AG08396 (cell line): ENCODE data around the gene C4orf46.
"Not testable (repeated sequence)": the region's sequence is repeated elsewhere in the genome, so short reads cannot be mapped to it uniquely, and the experiment has no call there.

Source experiments
- DNase-seq: peaks from one replicate; pipeline ENCODE4 v3.0.0; 2012; ENCODE audit warnings: low spot score, mixed read lengths

The C4orf46 gene

DNA sequence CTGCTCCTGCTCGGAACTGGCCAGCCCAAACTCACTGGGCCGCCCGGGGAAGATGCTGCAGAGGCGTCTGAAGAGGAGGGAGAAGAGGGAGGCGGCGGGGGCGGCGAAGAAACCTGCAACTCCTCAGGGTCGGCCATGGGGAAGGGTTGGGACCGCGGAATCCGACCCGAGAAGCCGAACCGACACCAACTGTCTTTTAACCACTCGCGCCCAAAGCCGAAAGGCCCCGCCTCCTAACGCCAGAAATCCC is at the start of gene C4orf46:
C4orf46 (minus strand) TSS at position 223 of the 250 bp plus-strand sequence; CDS start at position 137, 86 bp downstream.
- DNase-seq: no peak

DNA sequence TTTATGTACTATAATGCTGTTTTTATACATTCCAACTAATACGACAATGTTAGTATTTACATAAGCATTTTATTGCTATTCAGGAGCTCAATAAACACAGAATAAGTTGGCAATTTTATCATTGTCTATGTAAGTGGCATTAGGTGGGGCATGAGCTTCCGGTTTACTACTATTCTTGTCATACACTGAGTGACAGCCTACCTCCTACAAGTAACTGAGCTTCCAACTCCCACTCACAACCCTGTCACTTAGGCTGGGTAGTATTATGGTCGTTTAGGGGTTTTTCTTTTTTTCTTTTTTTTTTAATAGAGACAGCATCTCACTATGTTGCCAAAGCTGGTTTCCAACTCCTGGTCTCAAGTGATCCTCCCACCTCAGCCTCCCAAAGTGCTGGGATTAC is 44.1 kb upstream of the C4orf46 start:
- no peak for DNase-seq

DNA sequence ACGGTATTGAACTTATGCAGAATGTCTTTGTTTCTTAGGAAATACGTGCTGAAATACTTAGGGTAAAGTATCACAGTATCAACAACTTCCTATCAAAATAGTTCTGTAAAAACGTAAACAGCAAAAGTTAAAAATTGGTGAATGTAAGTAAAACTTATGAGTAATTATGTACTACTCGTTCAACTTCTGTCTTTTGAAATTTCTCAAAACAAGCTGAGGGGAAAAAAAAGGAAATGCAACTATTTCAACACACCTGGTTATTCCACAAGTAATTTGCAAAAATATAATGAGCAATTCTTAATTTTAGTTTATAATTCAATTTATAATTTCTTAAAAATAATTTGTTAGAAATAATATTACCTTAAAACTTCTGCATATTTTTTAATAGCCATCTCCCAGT is 43.2 kb upstream of the C4orf46 start:
- DNase-seq: no peak

DNA sequence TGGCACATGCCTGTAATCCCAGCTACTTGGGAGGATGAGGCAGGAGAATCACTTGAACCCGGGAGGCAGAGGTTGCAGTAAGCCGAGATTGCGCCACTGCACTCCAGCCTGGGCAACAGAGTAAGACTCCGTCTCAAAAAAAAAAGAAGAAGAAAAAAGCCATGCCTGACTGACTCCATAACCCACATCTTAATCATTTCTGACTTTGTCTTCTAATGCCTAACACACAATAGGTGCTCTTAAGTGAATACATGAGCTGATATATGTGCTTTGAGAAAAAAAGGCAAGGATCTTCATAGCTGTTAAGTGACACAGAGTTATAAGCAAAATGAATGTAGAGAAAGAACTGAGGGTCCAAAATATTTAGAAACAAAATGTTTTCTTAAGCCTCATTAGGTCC is 40.9 kb upstream of the C4orf46 start:
- DNase-seq: not testable (repeated sequence)

DNA sequence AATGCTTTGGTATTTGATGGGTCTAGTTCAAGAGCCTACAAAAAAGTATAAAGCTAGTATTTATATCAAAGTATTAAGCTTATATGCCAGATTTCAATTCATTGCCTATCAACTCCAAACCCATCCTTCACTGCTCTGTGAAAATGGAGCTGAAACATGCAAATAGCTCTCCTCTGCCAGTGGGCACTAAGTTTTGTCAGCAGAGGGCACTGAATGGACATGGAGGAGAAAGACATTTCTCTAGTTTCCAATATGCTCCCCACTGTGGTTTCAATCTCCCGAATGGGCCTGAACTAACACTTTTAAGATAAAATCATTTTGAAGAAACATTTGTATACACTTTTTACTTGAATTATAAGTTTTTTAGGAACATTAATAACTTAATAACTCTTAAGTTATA is 39.1 kb upstream of the C4orf46 start:
- no peak for DNase-seq

DNA sequence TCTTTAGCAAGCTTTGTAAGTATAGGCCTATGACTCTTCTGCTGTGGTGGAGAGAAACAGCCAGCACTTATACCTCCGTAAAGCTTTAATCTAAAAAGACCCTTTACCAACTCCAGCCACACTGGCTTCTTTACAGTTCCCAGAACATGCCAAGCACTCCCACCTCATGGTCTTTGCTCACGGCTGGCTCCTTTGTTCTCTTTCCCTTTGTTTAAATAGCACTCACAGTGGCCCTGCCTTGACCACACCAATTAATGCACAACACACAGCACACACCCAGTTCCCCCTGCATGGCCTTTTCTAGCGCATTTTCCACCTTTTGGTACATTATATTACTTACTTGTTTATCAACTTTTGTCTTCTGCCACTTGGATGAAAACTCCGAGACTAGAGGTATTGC is 32.6 kb upstream of the C4orf46 start:
- no peak for DNase-seq

DNA sequence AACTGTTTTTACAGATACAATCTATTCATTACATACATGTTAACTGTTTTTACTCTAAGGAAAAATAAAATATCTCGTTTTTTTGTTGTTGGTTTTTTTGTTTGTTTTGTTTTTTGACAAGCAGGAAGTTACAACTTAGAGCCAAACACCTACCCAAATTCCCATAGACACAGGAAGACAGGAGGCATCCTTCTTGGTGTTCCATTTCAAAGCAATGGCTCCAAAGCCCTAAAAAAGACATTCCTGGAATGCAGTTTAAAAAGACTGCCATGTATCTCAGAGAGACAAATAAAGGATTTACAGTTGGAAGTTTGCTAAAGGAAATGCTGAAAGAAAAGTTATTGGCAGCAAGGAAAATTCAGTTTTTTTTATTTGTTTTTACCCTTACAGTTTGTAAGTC is 17.1 kb upstream of the C4orf46 start:
- no peak for DNase-seq

DNA sequence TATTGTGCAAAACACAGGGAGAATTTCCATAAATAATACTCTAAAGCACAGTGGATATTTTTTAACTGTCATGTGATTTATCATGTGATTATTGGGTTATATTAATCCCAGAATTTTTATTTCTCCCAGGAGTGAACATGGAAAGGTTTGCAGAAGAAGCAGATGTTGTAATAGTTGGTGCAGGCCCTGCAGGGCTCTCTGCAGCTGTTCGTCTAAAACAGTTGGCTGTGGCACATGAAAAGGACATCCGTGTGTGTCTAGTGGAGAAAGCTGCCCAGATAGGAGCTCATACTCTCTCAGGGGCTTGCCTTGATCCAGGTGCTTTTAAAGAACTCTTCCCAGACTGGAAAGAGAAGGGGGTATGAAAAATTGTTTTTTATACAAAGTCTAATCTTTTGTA is 10.4 kb upstream of the C4orf46 start:
- DNase-seq: no peak

DNA sequence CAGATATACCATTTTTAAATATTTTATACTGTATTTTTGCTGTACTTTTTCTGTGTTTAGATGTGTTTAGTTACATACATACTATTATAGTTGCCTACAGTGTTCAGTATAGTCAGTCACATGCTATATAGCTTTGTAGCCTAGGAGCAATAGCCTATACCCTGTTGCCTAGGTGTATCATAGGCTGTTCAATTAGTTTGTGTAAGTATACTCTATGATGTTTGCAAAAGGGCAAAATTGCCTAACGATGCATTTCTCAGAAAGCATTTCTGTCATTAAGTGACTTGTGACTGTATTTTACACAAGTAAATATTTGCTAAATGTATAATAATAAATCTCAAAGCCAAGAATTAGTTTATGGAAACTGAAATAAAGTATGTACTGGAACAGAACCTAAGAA is 9.9 kb upstream of the C4orf46 start:
- DNase-seq: no peak

DNA sequence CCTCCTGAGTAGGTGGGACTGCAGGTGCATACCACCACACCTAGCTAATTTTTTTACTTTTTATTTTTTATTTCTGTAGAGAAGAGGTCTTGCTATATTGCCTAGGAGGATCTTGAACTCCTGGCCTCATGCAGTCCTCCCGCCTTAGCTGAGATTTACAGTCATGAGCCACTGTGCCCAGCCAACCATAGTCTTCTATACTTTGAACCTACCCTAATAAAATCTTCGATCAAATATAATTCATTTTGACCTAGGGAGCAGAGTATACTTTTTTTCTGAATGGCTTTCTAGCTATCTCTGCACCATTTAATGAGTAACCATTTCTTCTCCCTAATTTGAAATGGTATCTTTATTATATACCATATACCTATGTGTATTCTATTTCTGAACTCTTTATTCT is 7.1 kb upstream of the C4orf46 start:
- no peak for DNase-seq

DNA sequence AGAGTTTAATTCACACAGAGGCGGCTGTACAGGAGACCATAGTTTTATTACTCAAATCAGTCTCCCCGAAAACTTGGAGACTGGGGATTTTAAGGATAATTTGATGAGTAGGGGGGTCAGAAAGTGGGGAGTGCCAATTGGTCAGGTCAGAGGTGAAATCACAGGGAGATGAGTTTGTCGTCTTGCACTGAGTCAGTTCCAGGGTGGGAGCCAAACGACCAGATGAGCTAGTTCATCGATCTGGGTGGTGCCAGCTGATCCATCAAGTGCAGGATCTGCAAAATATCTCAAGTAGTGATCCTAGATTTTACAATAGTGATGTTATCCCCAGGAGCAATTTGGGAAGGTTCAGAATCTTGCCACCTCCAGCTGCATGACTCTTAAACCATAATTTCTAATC is 4.4 kb upstream of the C4orf46 start:
- DNase-seq: no peak

DNA sequence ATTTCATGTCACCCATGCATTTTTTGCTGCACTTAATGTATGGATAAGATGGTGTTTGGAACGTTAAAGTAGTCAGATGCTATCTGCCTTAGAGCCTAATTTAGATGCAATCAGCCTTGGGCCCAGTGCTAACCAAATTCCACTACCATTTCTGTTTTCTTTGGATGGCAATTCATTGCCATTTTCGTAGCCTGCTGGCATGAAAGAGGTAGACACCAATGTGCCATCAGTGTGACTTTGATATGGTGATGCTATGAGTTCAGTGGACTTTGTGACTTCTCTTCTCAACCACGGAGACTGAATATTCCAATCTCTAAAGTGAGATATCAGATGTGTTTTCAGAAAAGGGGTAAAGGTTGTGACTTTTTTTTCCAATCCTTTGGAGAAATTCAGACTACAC is 1.9 kb upstream of the C4orf46 start:
- DNase-seq: no peak

DNA sequence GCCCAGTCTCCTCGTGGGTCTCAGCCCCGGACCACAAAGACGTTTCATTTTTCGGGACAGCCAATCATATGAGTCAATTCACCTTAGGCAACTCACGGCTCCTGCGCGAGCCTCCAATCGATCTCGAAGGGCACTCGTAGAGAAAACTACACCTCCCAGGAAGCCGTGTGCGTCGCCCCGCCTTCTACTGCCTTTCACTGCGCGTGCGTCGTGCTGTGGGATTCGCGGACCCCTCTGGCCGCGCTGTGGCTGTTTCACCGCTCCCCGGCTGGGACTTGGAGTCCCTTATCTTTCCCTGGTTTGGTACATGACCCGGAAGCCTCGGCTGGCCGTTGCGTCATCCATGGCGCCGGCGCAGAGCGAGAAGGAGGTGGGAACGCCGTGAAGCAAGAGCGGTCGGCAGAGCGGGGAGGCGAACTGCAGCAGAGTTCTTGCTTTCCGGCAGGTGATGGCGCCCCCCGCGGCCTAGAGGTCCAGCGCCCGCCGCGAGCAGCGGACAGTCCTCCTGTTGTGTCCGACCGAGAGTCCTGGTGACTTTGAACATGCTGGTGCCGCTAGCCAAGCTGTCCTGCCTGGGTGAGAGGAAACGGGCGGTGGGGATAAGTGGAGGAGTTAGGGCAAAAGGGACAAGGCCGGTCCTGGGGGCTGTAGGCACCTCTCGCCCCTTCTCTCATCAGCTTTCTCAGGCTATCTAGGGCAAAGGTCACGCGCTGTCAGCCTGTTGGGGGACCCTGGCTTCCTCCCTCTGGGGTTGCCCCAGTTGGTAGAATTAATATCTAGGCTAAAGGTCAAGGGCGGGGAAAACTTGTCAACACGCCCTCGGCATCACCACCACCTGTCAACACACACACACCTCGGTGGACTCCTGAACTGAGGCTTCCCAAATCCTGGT is 474 bp upstream of the C4orf46 start, which contains the start of gene ETFDH:
ETFDH (plus strand) TSS at position 382 of the 892 bp plus-strand sequence; CDS start at position 543, 161 bp downstream.
- DNase-seq: peak; percentile 97

DNA sequence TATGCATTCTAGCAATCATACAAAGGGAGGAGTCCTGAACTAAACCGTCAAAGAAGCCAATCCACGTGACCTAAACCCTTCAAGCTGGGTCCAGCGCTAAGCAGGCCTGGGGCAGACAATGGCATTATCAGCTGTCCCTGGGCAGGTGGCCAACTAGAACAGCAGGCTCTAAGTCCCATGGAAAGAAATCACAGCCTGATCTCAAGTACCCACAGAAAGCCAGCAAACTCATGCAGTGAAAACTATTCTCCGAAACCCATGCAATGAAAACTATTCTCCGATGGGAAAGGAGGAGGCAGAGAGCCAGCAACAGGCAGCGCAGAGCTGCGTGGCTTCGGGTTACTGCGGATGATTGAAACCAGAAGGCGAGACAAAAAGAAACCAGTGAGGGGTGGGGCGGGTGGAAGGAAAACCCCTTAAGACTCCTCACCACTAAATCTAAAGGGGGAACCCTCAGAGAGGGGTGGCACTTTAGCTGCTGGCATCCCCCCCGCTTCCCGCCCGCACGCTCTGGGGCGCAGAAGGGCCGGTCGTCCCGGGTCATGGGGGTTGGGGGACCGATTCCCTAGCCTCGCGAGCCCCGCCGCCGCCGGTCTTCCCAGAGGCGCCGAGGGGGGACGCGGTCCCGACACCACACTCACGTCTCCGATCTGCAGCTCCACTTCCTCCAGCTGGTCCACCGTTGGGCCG is 567 bp downstream of the C4orf46 start:
- DNase-seq: peak; percentile 75

DNA sequence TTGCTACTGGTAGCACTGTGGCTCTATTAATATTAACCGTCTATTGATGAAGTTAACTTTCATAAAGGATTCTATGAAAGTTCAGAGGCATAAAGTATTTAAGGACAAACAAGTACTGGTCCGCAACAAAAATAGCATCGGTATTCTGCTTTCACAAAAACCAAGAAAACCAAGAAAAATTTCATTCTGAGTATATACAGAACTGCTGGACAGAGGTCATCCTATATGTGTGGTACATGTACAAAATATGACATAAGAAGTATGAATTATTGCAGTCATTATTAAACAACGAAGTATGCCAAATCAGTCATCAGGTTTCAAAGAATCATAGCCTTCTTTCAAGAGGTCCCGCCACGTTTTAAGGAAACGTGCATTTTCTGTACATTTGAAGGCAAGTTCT is 2.4 kb downstream of the C4orf46 start:
- no peak for DNase-seq

DNA sequence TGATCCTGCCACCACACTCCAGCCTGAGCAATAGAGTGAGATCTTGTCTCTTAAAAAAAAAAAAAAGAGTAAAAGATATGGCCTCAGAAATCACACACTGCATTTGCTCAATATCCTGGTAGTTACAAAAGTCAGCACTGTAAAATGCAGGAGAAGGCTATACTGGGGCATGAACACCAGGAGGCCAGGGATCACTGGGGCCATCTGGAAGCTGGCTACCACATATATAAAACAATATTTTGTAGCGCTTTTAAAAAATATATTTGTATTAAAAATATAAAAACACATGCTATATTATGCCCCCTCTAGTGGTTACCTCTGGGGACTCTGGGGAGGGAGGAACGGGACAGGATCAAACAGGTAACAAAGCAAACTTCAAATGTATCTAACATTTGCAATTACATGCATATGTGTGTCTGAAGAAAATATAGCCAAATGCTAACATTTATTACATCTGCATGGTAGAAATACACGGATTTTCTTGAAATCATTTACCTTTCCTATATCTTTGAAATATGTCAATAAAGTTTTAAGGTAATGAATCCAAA is 4.0 kb downstream of the C4orf46 start:
- DNase-seq: peak; percentile 68

DNA sequence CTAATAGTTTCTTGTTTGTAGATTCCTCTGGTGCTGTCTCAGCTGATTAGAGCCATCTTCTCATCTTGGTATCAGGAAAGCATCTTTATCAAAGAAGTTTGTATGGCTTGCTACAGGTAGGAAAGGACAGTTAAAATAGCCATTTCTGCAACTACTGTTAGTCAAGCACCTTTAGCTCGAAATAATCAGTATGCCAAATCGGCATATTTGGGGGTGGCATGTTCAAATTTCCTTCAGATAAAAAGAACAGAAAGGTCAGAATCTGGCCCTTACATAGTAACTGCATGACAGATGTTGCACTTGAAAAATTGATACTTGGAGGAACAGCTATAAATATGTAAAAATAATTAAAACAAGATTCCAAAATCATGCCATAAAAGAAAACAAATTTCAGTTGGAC is 4.8 kb downstream of the C4orf46 start:
- DNase-seq: no peak

DNA sequence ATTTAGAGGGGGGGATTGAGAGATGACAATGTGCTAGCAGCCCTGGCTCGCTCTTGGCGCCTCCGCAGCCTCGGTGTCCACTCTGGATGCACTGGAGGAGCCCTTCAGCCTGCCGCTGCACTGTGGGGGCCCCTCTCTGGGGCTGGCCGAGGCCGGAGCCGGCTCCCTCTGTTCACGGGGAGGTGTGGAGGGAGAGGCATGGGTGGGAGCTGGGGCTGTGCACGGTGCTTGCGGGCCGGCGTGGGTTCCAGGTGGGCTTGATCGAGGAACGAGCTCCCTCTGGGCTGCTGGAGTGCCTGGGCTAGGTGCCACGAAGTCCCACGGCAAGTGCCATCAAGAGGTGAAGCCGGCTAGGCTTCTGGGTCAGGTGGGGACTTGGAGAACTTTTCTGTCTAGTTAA is 6.9 kb downstream of the C4orf46 start:
- no peak for DNase-seq

DNA sequence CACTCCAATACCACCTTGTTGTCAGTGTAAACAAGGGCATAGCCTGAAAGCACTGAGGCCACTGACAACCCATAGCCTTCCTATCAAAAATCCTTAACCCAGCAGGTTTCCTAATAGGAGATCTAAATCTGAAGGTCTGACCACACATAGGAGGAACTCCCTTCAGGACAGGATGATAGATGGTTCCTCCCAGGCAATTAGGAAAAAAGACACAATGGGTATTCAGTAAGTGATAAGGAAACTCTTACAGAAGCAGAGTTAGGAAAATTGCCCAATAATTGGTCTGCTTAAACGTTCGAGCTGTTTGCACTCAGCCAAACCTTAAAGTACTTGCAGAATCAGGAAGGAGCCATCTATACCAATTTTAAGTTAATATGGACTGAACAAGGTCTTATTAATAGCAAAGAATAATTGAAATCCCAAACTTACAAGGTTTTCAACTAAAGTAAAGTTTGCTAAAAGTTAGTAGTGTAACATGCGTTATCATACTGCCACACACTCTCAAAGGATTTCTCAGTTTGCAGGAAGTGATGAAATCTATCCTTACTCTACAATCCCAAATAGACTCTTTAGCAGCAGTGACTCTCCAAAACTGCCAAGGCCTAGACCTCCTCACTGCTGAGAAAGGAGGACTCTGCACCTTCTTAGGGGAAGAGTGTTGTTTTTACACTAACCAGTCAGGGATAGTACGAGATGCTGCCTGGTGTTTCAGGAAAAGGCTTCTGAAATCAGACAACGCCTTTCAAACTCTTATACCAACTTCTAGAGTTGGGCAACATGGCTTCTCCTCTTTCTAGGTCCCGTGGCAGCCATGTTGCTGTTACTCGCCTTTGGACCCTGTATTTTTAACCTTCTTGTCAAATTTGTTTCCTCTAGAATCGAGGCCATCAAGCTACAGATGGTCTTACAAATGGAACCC is 7.7 kb downstream of the C4orf46 start:
- not testable (repeated sequence) for DNase-seq

DNA sequence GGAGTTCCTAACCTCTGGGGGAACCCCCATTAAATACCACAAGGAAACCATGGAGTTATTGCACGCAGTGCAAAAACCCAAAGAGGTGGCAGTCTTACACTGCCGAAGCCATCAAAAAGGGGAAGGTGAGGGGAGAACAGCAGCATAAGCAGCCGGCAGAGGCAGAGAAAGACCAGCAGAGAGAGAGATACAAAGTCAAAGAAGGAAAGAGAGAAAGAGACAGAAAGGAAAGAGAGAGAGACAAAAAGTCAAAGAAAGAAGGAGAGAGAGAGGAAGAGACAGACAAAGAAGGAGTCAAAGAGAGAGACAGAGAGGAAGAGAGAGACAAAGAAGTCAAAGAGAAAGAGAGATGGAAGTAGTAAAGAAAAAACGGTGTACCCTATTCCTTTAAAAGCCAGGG is 8.4 kb downstream of the C4orf46 start:
- DNase-seq: not testable (repeated sequence)

DNA sequence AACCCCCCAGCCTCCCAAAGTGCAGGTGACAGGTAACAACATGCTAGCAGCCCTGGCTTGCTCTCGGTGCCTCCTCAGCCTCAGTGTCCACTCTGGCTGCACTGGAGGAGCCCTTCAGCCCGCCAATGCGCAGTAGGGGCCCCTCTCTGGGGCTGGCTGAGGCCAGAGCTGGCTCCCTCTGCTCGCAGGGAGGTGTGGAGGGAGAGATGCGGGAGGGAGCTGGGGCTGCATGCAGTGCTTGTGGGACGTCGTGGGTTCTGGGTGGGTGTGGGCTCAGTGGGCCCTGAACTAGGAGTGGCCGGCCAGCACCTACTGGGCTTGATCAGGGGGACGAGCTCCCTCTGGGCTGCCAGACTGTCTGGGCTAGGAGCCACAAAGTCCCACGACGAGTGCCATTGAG is 14.4 kb downstream of the C4orf46 start:
- no peak for DNase-seq

DNA sequence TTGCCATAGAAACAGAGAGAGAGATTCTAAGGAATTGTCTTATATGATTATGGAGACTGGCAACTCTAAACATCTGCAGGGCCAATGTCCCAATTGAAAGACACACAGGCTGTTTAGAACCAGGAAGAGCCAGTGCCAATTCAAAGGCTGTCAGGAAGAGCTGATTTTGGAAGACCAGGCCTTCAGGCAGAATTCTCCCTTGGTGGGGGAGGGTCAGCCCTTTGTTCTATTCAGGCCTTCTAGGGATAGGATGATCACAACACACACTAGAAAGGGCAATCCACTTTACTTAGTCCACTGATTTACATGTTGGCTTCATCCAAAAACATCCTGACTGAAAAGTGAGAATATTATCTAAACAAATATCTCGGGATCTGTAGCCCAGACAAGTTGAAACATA is 15.2 kb downstream of the C4orf46 start:
- no peak for DNase-seq
